NCI-H446 treated with DMSO at 0.1 percent for 48 hours (cell line): ENCODE measurements around the gene SIRPG.

Experiments
- DNase-seq: peaks from one replicate; lab custom pipeline; 2025; lab: John Stamatoyannopoulos, UW

The SIRPG gene

DNA sequence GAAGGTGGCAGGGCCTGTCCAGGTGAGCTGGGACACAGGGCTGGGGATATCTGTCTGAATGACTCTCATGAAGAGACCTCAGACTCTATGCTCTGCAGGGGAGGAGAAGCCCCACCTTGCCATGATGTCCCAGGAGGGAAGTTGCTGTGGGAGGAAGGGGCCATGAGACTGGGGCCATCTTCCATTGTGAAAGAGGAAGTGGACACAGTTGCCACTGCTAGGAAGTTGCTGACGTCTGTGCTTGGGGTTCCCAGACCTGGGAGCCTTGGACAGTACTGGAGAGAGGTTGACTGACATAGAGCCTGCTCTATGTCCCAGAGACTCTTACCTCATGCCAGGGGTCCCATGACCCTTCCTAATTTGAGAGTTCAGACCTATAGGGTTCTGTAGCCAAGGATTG is 62.2 kb downstream of the SIRPG start:
- no peak for DNase-seq

DNA sequence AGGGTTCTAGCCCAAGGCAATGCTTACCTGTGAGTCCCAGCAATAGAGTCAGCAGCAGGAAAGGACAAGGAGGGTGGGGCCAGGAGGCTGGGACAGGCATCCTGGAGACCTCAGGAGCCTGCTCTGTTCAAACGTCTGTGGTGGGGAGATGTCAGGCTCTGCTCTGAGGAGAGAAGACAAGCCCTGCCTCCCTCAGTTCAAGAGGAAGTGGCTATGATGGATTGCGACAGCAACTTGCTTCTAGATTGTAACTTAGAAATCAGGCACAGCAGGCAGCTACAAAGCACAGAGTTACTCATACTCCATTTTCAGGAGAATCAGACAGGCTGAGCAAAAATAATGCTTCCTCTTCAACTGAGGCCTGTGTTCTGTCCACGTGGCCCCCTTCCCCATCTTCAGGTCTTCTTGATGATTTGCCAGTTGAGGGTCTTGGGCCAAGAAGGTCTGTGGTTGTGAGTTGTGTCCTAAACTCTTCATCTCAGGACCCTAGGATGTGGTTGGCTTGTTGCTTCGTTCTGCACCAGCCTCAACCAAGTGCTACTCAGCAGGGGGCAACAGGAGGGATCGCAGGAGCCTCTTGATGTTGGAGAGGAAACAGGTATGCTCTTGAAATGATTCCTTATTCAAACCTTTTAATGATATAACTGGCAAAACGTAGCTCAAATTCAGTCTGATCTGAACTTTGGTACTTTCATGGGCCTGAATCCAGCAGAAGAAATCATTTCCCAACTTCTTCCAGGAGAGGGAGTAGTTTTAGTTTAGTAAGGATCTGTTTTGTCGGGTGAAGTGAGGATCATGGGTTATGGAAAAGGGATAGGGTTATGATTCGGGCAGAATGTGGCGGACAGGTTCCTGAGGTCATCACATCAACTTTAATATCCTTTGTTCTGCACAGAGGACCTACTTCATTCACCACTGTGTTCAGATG is 68.8 kb downstream of the SIRPG start:
- DNase-seq, result no peak

DNA sequence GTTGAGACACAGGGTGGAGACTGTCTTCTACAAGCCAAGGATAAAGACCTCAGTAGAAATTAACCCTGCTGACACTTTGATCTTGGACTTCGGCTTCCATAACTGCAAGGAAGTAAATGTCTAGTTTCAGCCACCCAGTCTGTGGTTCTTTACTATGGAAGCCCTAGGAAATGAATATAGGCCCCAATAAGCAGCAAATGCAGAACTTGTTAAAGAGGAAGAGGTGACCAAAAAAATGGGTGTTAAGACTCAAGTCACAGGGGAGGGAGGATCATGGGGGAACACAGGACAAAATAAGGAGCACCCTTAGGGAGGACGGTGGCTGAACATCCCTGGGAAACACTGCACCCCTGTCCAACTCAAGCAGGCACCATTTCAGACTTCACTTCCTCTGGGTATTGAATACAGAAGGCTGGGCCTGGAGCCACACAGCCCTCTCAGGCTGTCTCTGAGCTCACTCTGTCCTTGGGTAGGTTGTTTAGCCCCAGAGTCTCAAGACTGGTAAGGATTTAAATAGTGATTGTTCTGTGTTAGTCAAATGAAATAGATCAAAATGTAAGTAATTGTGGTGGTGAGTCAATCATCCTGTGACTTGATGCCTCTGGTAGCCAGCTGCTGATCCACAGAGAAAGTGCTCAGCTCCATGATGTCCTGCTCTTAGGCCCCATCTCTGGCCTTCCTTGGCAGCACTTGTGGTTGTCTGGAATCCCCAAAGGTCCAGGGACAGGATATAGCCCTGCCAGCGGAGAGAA is 69.6 kb downstream of the SIRPG start:
- no peak for DNase-seq

DNA sequence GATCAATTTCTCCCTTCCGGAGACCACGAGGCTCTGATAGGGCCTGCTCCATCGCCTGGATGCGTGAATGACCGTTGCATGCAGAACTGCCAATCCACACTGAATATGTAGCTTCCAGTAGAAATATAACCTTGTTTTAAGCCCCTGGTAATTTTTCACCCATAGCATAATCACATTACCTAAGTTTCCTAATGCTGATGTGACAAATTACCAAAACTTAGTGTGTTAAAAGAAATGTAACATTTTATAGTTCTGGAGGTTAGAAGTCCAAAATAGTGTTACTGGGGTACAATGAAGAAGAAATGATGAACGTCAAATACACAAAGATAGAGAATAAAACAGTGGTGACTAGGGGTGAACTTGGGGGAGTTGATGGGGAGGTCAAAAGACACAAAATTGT is 78.1 kb downstream of the SIRPG start:
- DNase-seq, result no peak
